HepG2 (cell line): ENCODE measurements around the gene MIB2. TPM values are rescaled to one million over a fixed set of nuclear protein-coding genes. Genes with fewer than 3 reads are reported as not detected.

Source experiments
- ATAC-seq: fragments of 200-7000 bp; cut with Tn5 transposase; 3 replicates; pipeline ENCODE4 v1.9.1; 2020; ENCODE audit warnings: mild to moderate bottlenecking, moderate library complexity
- BruUV-seq: library from RNA; stranded (reverse); fragments of 400-500 nt; replicated peaks from 2 replicates; lab custom pipeline; 2021; lab: Mats Ljungman, UMichigan
- CTCF ChIA-PET: fragments of 300-600 bp; formaldehyde crosslinking; extraction: SDS; loops from one replicate; lab custom pipeline; 2021; ENCODE audit warnings: low total read pairs, inconsistent platforms, low intra/inter-chr PET ratio; lab: Yijun Ruan, JAX
- POLR2A ChIA-PET: fragments of 350-600 bp; sonication (Branson Sonifier 250); formaldehyde crosslinking; loops from one replicate; lab custom pipeline; 2020; ENCODE audit warnings: antibody characterized with exemption, inconsistent platforms; lab: Yijun Ruan, JAX
- DNase-seq: peaks from one replicate; pipeline ENCODE4 v3.0.0-alpha.2; 2015; ENCODE audit warnings: low spot score
- FAIRE-seq: peaks from 3 replicates; lab custom pipeline; 2011; peaks lifted over from hg19 to GRCh38; lab: Jason Lieb, UNC
- H2AFZ ChIP-seq: one replicate; pipeline ENCODE4 v1.6.1; 2011; ENCODE audit warnings: low read length, inconsistent platforms
- H3K27ac ChIP-seq: fragments of 300-600 bp; 3 replicates; pipeline ENCODE4 v1.8.0; 2011; ENCODE audit warnings: mixed run types, mild to moderate bottlenecking, mixed read lengths, low read length, inconsistent platforms; ENCODE audit not compliant: insufficient read depth; ENCODE audit errors: extremely low read length
- H3K27me3 ChIP-seq, 2 experiments: fragments of 200-600 bp in 1 of 2; 2 replicates in 1 of 2; 3 replicates in 1 of 2; pipeline versions ENCODE4 v1.6.0 to v1.8.0; 2011; ENCODE audit warnings: low read length in 2 of 2, mild to moderate bottlenecking in 2 of 2, moderate library complexity in 2 of 2, inconsistent platforms in 1 of 2; ENCODE audit not compliant: insufficient read depth in 2 of 2, control insufficient read depth in 1 of 2
- H3K36me3 ChIP-seq, 2 experiments: fragments of 200-600 bp in 1 of 2; replicated peaks in 1 of 2; 2 replicates in 1 of 2; 3 replicates in 1 of 2; pipeline versions ENCODE4 v1.5.1 to v1.8.0; 2011; ENCODE audit warnings: low read length in 2 of 2, inconsistent platforms in 1 of 2; ENCODE audit not compliant: insufficient read depth in 2 of 2, control insufficient read depth in 1 of 2
- H3K4me1 ChIP-seq: 2 replicates; pipeline ENCODE4 v1.5.1; 2012; ENCODE audit warnings: low read length, inconsistent platforms; ENCODE audit not compliant: insufficient read depth
- H3K4me2 ChIP-seq: 2 replicates; pipeline ENCODE4 v1.6.0; 2011; ENCODE audit warnings: low read depth, low read length, inconsistent platforms
- H3K4me3 ChIP-seq, 3 experiments: fragments of 200-600 bp in 1 of 3; sonication (generic), shearing (Covaris generic) in 1 of 3; replicated peaks in 1 of 3; 2 replicates each; pipeline ENCODE4 v1.5.1; 2011 to 2016; ENCODE audit warnings: low read length in 3 of 3, inconsistent platforms in 2 of 3, low read depth in 2 of 3, mild to moderate bottlenecking in 2 of 3, control low read depth in 1 of 3, mixed read lengths in 1 of 3; ENCODE audit not compliant: insufficient read depth in 1 of 3
- H3K79me2 ChIP-seq: one replicate; pipeline ENCODE4 v1.6.1; 2011; ENCODE audit warnings: low read length, inconsistent platforms; ENCODE audit not compliant: insufficient read depth
- H3K9ac ChIP-seq: 2 replicates; pipeline ENCODE4 v1.6.0; 2011; ENCODE audit warnings: mild to moderate bottlenecking, low read depth, low read length, inconsistent platforms; ENCODE audit not compliant: insufficient read depth
- H3K9me3 ChIP-seq: 2 replicates; pipeline ENCODE4 v1.5.1; 2012; ENCODE audit warnings: mild to moderate bottlenecking, low read length
- H4K20me1 ChIP-seq: 2 replicates; pipeline ENCODE4 v1.6.0; 2011; ENCODE audit warnings: inconsistent platforms, mild to moderate bottlenecking, low read length, moderate library complexity; ENCODE audit not compliant: insufficient read depth
- ATAD3A ChIP-seq: sonication (generic); formaldehyde crosslinking; IDR thresholded peaks from 2 replicates; pipeline ENCODE4 v1.4.0; 2020; ENCODE audit warnings: missing genetic modification reagents
- ATF3 ChIP-seq: sonication (generic); formaldehyde crosslinking; IDR thresholded peaks from 2 replicates; pipeline ENCODE4 v1.4.0; 2020; ENCODE audit warnings: missing genetic modification reagents
- CEBPB ChIP-seq: IDR thresholded peaks from 2 replicates; pipeline ENCODE4 v1.6.1; 2011; ENCODE audit warnings: low read depth, low read length, improper control_type of control experiment, borderline replicate concordance
- HES4 ChIP-seq: sonication (generic); formaldehyde crosslinking; IDR thresholded peaks from 2 replicates; pipeline ENCODE4 v1.9.0; 2021; ENCODE audit warnings: mild to moderate bottlenecking, missing genetic modification reagents, borderline replicate concordance
- HNF4A ChIP-seq: sonication (generic); formaldehyde crosslinking; IDR thresholded peaks from 2 replicates; pipeline ENCODE4 v1.4.0; 2020; ENCODE audit warnings: missing genetic modification reagents
- HOXA9 ChIP-seq: sonication (generic); formaldehyde crosslinking; IDR thresholded peaks from 2 replicates; pipeline ENCODE4 v1.8.1; 2022; ENCODE audit warnings: missing genetic modification reagents, mild to moderate bottlenecking, moderate library complexity, borderline replicate concordance
- KAT2B ChIP-seq: fragments of 150-350 bp; IDR thresholded peaks from 2 replicates; pipeline ENCODE4 v1.6.1; 2014; ENCODE audit warnings: low read depth, low read length, borderline replicate concordance
- KMT2B ChIP-seq: IDR thresholded peaks from 2 replicates; pipeline ENCODE4 v1.6.1; 2016; ENCODE audit warnings: missing genetic modification reagents, missing compliant biosample characterization
- MTA1 ChIP-seq: sonication (generic); formaldehyde crosslinking; IDR thresholded peaks from 2 replicates; pipeline ENCODE4 v1.4.0; 2020; ENCODE audit warnings: missing genetic modification reagents, mild to moderate bottlenecking, borderline replicate concordance
- TEAD3 ChIP-seq: optimal IDR thresholded peaks from 2 replicates; pipeline ENCODE3; 2016; ENCODE audit warnings: borderline replicate concordance
- UBTF ChIP-seq: sonication (generic); formaldehyde crosslinking; IDR thresholded peaks from 2 replicates; pipeline ENCODE4 v1.4.0; 2020; ENCODE audit warnings: mild to moderate bottlenecking, missing genetic modification reagents
- ZNF225 ChIP-seq: sonication (generic); formaldehyde crosslinking; IDR thresholded peaks from 2 replicates; pipeline ENCODE4 v1.4.0; 2020; ENCODE audit warnings: mild to moderate bottlenecking, missing genetic modification reagents
- ZNF276 ChIP-seq: sonication (generic); formaldehyde crosslinking; IDR thresholded peaks from 2 replicates; pipeline ENCODE4 v1.4.0; 2020; ENCODE audit warnings: mild to moderate bottlenecking, low read depth, missing genetic modification reagents
- ZNF282 ChIP-seq: fragments of 450-650 bp; IDR thresholded peaks from 2 replicates; pipeline ENCODE4 v1.6.1; 2018; ENCODE audit not compliant: partially characterized antibody
- ZNF549 ChIP-seq: sonication (generic); formaldehyde crosslinking; IDR thresholded peaks from 2 replicates; pipeline ENCODE4 v1.5.0; 2020; ENCODE audit warnings: missing genetic modification reagents
- WGBS: methylation state at CpG from one replicate; pipeline ENCODE4 v1.1.6; 2017; ENCODE audit warnings: low lambda C conversion rate; 5-methylcytosine and 5-hydroxymethylcytosine counted together
- in situ Hi-C: cut with HindIII; loops from 2 replicates; pipeline ENCODE4 v1.10.0; 2017; ENCODE audit warnings: low pct_unique_long_range_greater_than_20kb; ENCODE audit not compliant: extremely low pct_ligation_motif_present
- intact Hi-C: fragments of 100-400 bp; cut with micrococcal nuclease; formaldehyde crosslinking; loops from one replicate; pipeline ENCODE4 v1.10.0; 2022; ENCODE audit not compliant: unreplicated experiment
- polyA plus RNA-seq, 8 experiments: library from polyadenylated mRNA; depleted of rRNA in 3 of 8; stranded (reverse) in 7 of 8; unstranded in 1 of 8; fragments of >200 nt; fragmentation: Illumina TruSeq in 4 of 8; extraction: Trizol in 4 of 8; gene quantifications; 2 replicates each; pipeline versions ENCODE4 v1.2.1 to v1.2.3, GENCODE V29; 2011 to 2016; ENCODE audit warnings: low read depth in 4 of 8, missing spikeins in 1 of 8, mixed read lengths in 1 of 8; ENCODE audit not compliant: insufficient read depth in 1 of 8
- total RNA-seq, 5 experiments: library from RNA; depleted of rRNA; stranded (reverse); fragments of >200 nt; fragmentation: Illumina TruSeq; extraction: Trizol; gene quantifications; 2 replicates each; pipeline ENCODE4 v1.2.3, GENCODE V29; 2016; ENCODE audit warnings: low read depth in 1 of 5

MIB2 gene
- total and polyA plus RNA-seq, 2 of the 13 experiments (the other 11 are each of a cell fraction or from before 2014, with no cell fraction given): 19.9 to 30.4 TPM

- H3K36me3 ChIP-seq: no peaks in the 10 kb centered on the region
- H3K27ac ChIP-seq: no peak overlapping the region
- peak overlapping the region in 1 of 3 experiments; percentile 50; a peak in 2 of 6 replicates for H3K4me3 ChIP-seq
- ATAC-seq (peak; percentile 48), FAIRE-seq (no peak), DNase-seq (peak; percentile 20)
- peak overlapping the region; percentile 70 for H3K4me2 ChIP-seq
- 0% methylated on average over 4 of the region's 10 CpGs for WGBS
- H2AFZ ChIP-seq: no peak overlapping the region
- POLR2A ChIA-PET: interaction anchor here (1.2 to 4.4 kb wide), 5 partner anchors 9 to 72 kb away, joined by 3 to 29 read pairs (median 5); partner anchors contain the start of gene MIB2
- intact Hi-C loops (loop anchor here (5.0 kb wide), 1 partner anchor 35 kb away; no protein-coding TSS in a partner anchor), in situ Hi-C loops (loop anchor here (5.0 kb wide), 1 partner anchor 40 kb away; the partner anchor contains the start of gene MIB2)
- CTCF ChIA-PET: no interaction called here
- H3K27me3 ChIP-seq: peaks cover 0 to 19% of the 10 kb centered on the region in 2 experiments; a peak in 3 of 5 replicates
- H3K9me3 ChIP-seq: no peaks in the 10 kb centered on the region
- H3K79me2 ChIP-seq: peaks cover 18% of the 10 kb centered on the region
- H3K9ac ChIP-seq: 0 out of 2 replicates have a peak overlapping the region, but pooled peaks have one; percentile 24
- peaks cover 46% of the 10 kb centered on the region for H3K4me1 ChIP-seq
- no TSS peak for BruUV-seq
- peaks cover 3% of the 10 kb centered on the region for H4K20me1 ChIP-seq
- no peak for TF ChIP-seq ZNF549 (CRISPR knock-in tag)
- peak; percentile 40; the same call in 1 of the 2 replicates for TF ChIP-seq CEBPB
- peak; percentile 77; the same call in 1 of the 2 replicates for TF ChIP-seq HOXA9 (CRISPR knock-in tag)
- no peak for TF ChIP-seq KAT2B
- TF ChIP-seq HNF4A (CRISPR knock-in tag): peak; percentile 81
- no peak for TF ChIP-seq KMT2B (CRISPR knock-in tag)
- peak; percentile 33 for TF ChIP-seq TEAD3 (CRISPR knock-in tag)
- TF ChIP-seq ZNF225 (CRISPR knock-in tag): 0 out of 2 replicates have a peak, but pooled peaks have one; percentile 32
- TF ChIP-seq UBTF (CRISPR knock-in tag): peak; percentile 68
- no peak for TF ChIP-seq ATF3 (CRISPR knock-in tag)
- no peak for TF ChIP-seq ZNF276 (CRISPR knock-in tag)
- TF ChIP-seq HES4 (CRISPR knock-in tag): no peak
- TF ChIP-seq ZNF282: no peak
- no peak for TF ChIP-seq ATAD3A (CRISPR knock-in tag)
- TF ChIP-seq MTA1 (CRISPR knock-in tag): peak; percentile 30; the same call in 1 of the 2 replicates
Measured at GRCh38 chr1:1577367-1578011, 37.8 kb upstream of the MIB2 start.
